Keratinocyte (primary cell): Measurements from ENCODE around the gene SERPINA4. TPM values are rescaled to one million over a fixed set of nuclear protein-coding genes. Genes with fewer than 3 reads are reported as not detected.

Source experiments
- DNase-seq: peaks from one replicate; pipeline ENCODE4 v3.0.0-alpha.2; 2011; ENCODE audit warnings: low read depth, missing footprints, low spot score
- FAIRE-seq: peaks from 2 replicates; lab custom pipeline; 2011; peaks lifted over from hg19 to GRCh38; lab: Jason Lieb, UNC
- H2AFZ ChIP-seq: 2 replicates; pipeline ENCODE4 v1.6.0; 2012; ENCODE audit warnings: low read length, control low read depth, inconsistent platforms; ENCODE audit not compliant: control insufficient read depth
- H3K27ac ChIP-seq: 2 replicates; pipeline ENCODE4 v1.5.1; 2011; ENCODE audit warnings: low read length; ENCODE audit not compliant: control insufficient read depth, insufficient read depth
- H3K27me3 ChIP-seq: 3 replicates; pipeline ENCODE4 v1.6.0; 2011; ENCODE audit warnings: low read length; ENCODE audit not compliant: control insufficient read depth, insufficient read depth; ENCODE audit errors: extremely low read depth
- H3K36me3 ChIP-seq, 2 experiments: 2 replicates in 1 of 2; 3 replicates in 1 of 2; pipeline ENCODE4 v1.5.1; 2011; ENCODE audit warnings: low read length in 2 of 2, mild to moderate bottlenecking in 1 of 2; ENCODE audit not compliant: control insufficient read depth in 2 of 2, insufficient read depth in 2 of 2; ENCODE audit errors: extremely low read depth in 1 of 2
- H3K4me1 ChIP-seq: 3 replicates; pipeline ENCODE4 v1.5.1; 2011; ENCODE audit warnings: low read length; ENCODE audit not compliant: control insufficient read depth, insufficient read depth; ENCODE audit errors: extremely low read depth
- H3K4me2 ChIP-seq: 3 replicates; pipeline ENCODE4 v1.6.0; 2011; ENCODE audit warnings: low read depth, low read length; ENCODE audit not compliant: control insufficient read depth, insufficient read depth; ENCODE audit errors: extremely low read depth
- H3K4me3 ChIP-seq, 3 experiments: fragments of 200-600 bp in 1 of 3; sonication (generic) in 1 of 3; 2 replicates in 2 of 3; 3 replicates in 1 of 3; pipeline ENCODE4 v1.5.1; 2011 to 2016; ENCODE audit warnings: low read length in 3 of 3, mild to moderate bottlenecking in 3 of 3, control low read depth in 2 of 3, inconsistent platforms in 1 of 3, low read depth in 1 of 3, mixed read lengths in 1 of 3, mixed run types in 1 of 3, moderate library complexity in 1 of 3; ENCODE audit not compliant: control insufficient read depth in 2 of 3, insufficient read depth in 2 of 3; ENCODE audit errors: extremely low read depth in 1 of 3
- H3K79me2 ChIP-seq: 2 replicates; pipeline ENCODE4 v1.6.0; 2012; ENCODE audit warnings: low read length; ENCODE audit not compliant: control insufficient read depth, insufficient read depth
- H3K9ac ChIP-seq: 3 replicates; pipeline ENCODE4 v1.6.0; 2011; ENCODE audit warnings: low read length; ENCODE audit not compliant: control insufficient read depth, insufficient read depth; ENCODE audit errors: extremely low read depth
- H3K9me1 ChIP-seq: 3 replicates; pipeline ENCODE4 v1.6.0; 2011; ENCODE audit warnings: low read length; ENCODE audit not compliant: control insufficient read depth, insufficient read depth; ENCODE audit errors: extremely low read depth
- H3K9me3 ChIP-seq: 2 replicates; pipeline ENCODE4 v1.5.1; 2012; ENCODE audit warnings: low read depth, low read length; ENCODE audit not compliant: control insufficient read depth
- H4K20me1 ChIP-seq: 3 replicates; pipeline ENCODE4 v1.6.0; 2011; ENCODE audit warnings: low read length; ENCODE audit not compliant: control insufficient read depth, insufficient read depth; ENCODE audit errors: extremely low read depth
- CTCF ChIP-seq, 3 experiments: IDR thresholded peaks in 1 of 3; conservative IDR thresholded peaks in 1 of 3; optimal IDR thresholded peaks in 1 of 3; 2 replicates in 2 of 3; 3 replicates in 1 of 3; pipeline versions ENCODE3 to v1.5.1; 2011; ENCODE audit warnings: low read length in 3 of 3, mild to moderate bottlenecking in 3 of 3, moderate library complexity in 2 of 3, control low read depth in 1 of 3, inconsistent platforms in 1 of 3; ENCODE audit not compliant: insufficient read depth in 2 of 3; ENCODE audit errors: extremely low read depth in 1 of 3
- EZH2 ChIP-seq: IDR thresholded peaks from one replicate; pipeline ENCODE4 v1.6.1; 2012; ENCODE audit warnings: inconsistent platforms, mild to moderate bottlenecking, low read length, moderate library complexity
- dilution Hi-C: fragments of 300-500 bp; cut with MboI; formaldehyde crosslinking; loops from one replicate; pipeline ENCODE4 v1.7.0; 2020; ENCODE audit warnings: low sequenced_read_pairs; ENCODE audit not compliant: extremely low pct_ligation_motif_present
- polyA plus RNA-seq, 5 experiments: library from polyadenylated mRNA; depleted of rRNA in 3 of 5; stranded (reverse) in 3 of 5; stranded (forward) in 1 of 5; unstranded in 1 of 5; fragments of >200 nt; gene quantifications; 1 replicate in 1 of 5; 2 replicates in 3 of 5; 3 replicates in 1 of 5; pipeline versions ENCODE4 v1.2.1 to v1.2.3, GENCODE V29; 2011 to 2012; ENCODE audit warnings: missing spikeins in 2 of 5, low read depth in 1 of 5, low replicate concordance in 1 of 5

The SERPINA4 gene
- polyA plus RNA-seq, 1 donor (not counting 4 experiments of a cell fraction or from before 2014, with no cell fraction given), result not detected

GRCh38 chr14:94601884-94602391, 40.7 kb downstream of the SERPINA4 start:
- peak overlapping the region; percentile 33 for H3K27ac ChIP-seq
- peaks cover 35% of the 10 kb centered on the region for H3K4me1 ChIP-seq
- DNase-seq (no peak), FAIRE-seq (peak; percentile 88)
- H3K36me3 ChIP-seq, result no peaks in the 10 kb centered on the region
- peak overlapping the region; percentile 50 for H3K4me2 ChIP-seq
- H3K4me3 ChIP-seq, result no peak overlapping the region
- no peaks in the 10 kb centered on the region for H3K9me3 ChIP-seq
- dilution Hi-C loops, result no loop called here
- no peak overlapping the region for H3K9ac ChIP-seq
- no peaks in the 10 kb centered on the region for H4K20me1 ChIP-seq
- H3K9me1 ChIP-seq, result no peaks in the 10 kb centered on the region
- no peaks in the 10 kb centered on the region for H3K79me2 ChIP-seq
- no peaks in the 10 kb centered on the region for H3K27me3 ChIP-seq
- TF ChIP-seq EZH2 (no peak), CTCF (optimal IDR thresholded peaks at IDR 0.05 in 1 of 3, IDR thresholded peaks at IDR 0.05 in 1 of 3, conservative IDR thresholded peaks at IDR 0.05 in 1 of 3; ENCODE audit: extremely low read depth in 1 of 3, insufficient read depth in 2 of 3, low read length in 3 of 3) (no peak)
- peak overlapping the region; percentile 74 for H2AFZ ChIP-seq

GRCh38 chr14:94602722-94603121, 41.5 kb downstream of the SERPINA4 start:
- Histone ChIP-seq H3K36me3 (no peaks in the 10 kb centered on the region), H3K4me3 (no peak overlapping the region), H3K27me3 (no peaks in the 10 kb centered on the region), H3K79me2 (no peaks in the 10 kb centered on the region), H3K9ac (no peak overlapping the region), H2AFZ (no peak overlapping the region), H3K9me3 (no peaks in the 10 kb centered on the region), H4K20me1 (no peaks in the 10 kb centered on the region), H3K4me1 (peaks cover 35% of the 10 kb centered on the region), H3K9me1 (no peaks in the 10 kb centered on the region), H3K27ac (no peak overlapping the region), H3K4me2 (no peak overlapping the region)
- TF ChIP-seq CTCF (optimal IDR thresholded peaks at IDR 0.05 in 1 of 3, IDR thresholded peaks at IDR 0.05 in 1 of 3, conservative IDR thresholded peaks at IDR 0.05 in 1 of 3; ENCODE audit: extremely low read depth in 1 of 3, insufficient read depth in 2 of 3, low read length in 3 of 3), result no peak
- no peak for TF ChIP-seq EZH2
- DNase-seq (no peak), FAIRE-seq (no peak)
- dilution Hi-C loops, result no loop called here
